M059J (cell line): ENCODE results near the gene FRK. TPM values are rescaled to one million over a fixed set of nuclear protein-coding genes. Genes with fewer than 3 reads are reported as not detected.

Source experiments
- DNase-seq: peaks from one replicate; pipeline ENCODE4 v3.0.0-alpha.2; 2012; ENCODE audit warnings: low read depth
- total RNA-seq: library from RNA; depleted of rRNA; stranded (reverse); fragments of >200 nt; shearing (Covaris generic); gene quantifications from 2 replicates; pipeline ENCODE4 v1.2.3, GENCODE V29; 2014

The FRK gene
- total RNA-seq, 1 experiment from 2014 or later: 2.2 TPM

DNA sequence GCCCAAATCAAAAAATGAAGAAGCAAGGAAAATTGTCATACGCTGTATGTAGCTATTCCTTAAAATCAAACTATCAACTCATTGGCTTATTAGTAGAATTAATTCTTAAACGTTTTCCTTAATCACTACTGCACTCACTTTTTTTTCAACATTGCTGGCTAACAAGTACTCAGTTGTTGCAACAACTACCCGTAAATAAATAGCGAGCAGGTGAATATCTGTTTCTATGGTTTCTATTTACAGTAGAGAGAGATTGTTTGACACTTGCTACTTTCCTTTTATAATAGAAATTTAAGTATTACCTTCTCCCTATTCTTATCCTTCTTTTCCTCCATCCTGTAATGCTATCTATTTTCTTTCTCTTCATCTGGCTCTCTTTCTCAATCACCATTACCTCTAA lies 25.1 kb downstream of the FRK start:
- DNase-seq: no peak

DNA sequence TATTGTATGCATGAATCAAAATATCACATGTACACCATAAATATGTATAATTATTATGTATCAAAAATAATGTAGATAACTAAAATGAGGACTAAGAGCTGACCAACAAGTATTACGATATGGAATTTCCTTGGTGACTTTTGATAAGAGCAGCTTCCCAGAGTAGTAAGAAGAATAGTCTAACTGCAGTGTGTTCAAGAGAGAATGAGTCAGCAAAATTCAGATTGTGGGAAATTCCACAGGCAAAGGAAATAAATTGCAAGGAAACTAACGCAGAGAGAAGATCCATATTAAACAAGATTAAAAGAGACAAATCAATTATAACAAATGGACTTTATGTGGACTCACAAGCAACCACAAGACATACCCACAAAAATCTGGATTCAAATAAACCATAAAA lies 26.4 kb downstream of the FRK start:
- DNase-seq: peak; percentile 54

DNA sequence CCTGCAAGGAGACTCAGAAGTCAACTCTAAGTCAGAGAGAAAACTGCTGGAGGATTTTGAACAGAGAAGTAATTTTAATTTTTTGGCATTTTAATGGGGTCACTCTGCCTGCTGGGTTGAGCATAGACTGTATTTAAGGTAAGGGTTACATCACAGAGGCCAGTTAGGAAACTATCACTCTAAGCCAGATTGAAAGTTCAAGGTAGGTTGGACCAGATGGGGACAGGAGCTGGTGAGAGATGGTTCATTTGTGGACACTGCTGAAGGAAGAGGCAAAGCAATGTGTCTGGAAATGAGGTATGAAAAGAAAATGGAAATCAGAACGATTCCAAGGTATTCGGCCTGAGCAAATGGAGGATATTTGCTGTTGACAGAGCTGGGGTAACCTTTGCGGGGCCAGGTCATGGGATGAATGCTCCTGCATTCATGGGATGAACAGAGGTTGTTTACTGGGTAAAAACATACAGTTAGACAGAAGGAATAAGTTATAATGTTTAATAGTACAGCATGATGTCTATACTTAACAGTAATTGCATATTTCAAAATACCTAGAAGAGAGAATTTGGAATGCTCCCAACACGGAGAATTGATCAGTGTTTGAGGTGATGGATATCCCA lies 26.9 kb downstream of the FRK start:
- no peak for DNase-seq

DNA sequence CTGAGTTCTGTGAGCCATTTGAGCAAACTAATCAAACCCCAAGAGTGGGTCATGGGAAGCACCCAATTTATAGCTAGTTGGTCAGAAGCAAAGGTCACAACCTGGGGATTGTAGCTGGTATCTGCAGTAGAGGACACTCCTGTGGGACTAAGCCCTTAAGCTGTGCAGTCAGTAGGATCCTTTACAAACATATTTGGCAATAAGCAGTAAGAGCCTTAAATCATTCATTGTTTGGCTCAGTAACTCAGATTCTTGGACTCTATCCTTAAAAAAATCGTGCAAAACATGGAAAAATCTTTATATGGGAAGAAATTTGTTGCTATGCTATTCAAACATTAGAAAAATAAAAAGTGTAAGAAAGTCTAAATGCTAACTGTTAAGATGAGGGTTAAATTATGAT lies 29.9 kb downstream of the FRK start:
- DNase-seq: no peak

DNA sequence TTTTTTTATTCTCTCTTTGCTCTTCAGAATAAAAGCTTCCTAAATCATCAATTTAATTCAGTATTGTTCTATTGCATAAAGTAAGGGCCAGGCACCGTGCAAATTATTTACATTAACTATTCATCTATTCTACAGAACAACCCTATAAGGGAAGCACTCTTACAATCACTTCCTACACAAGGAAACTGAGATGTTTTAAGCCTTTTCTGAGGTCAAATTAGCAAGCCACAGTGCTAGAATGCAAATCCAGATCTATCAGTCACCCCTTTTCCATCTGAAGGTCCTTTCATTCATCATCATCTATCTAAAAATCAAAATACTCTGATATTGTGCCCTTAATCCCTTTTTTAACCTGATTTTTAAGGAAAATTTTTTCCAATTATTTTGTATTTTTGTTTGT lies 31.2 kb downstream of the FRK start:
- no peak for DNase-seq

DNA sequence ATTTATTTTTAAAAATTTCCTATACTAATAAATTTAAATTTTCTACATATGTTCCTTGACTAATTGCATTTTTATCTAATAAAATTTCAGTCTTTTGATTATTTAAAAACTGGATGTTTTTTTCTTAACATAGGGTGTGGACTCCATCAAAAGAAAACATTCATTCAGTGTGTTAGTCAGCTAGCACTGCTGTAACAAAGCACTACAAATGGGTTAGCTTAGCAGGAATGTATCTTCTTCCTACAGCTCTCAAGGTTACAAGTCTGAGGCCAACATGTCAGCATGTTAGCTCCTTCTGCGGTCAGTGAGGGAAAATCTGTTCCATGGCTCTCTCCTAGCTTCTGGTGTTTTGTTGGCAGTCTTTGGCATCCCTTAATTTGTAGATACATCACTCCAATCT lies 32.5 kb downstream of the FRK start:
- DNase-seq: no peak

DNA sequence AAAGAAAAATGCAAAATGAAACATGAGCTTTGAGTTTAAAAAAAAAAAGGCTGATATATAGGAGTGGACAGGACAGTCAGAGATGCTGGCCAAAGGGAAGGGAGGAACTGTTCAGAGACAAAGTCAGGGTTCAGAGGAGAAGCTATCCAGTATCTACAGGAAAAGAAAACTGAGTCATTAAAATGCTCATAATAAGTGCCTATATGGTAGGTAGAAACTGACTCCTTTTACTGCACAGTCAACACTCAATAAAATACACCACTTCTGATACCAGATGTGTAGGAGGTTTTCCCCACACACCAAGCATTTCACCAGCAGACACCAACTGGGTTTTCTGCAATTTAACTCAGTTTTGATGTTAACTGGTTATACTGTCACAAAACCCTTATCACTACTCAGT lies 32.9 kb downstream of the FRK start:
- DNase-seq: no peak

DNA sequence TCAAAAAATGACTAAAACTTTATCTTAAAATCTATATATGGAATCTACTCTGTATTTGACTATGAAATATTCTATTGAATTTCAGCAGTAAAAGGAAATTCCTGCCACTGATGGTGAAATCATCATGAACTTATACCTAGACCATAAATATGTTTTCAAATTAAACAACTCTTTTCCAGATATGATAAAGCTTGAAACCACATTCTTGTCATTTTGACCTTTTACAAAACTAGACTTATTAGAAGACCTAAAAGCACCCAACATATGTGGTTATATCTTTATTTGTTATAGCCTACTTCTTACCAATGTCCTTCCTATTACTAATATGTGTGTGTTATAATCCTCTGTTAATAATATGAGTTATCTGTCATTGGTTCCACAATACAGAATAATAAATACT lies 35.3 kb downstream of the FRK start:
- DNase-seq: no peak

DNA sequence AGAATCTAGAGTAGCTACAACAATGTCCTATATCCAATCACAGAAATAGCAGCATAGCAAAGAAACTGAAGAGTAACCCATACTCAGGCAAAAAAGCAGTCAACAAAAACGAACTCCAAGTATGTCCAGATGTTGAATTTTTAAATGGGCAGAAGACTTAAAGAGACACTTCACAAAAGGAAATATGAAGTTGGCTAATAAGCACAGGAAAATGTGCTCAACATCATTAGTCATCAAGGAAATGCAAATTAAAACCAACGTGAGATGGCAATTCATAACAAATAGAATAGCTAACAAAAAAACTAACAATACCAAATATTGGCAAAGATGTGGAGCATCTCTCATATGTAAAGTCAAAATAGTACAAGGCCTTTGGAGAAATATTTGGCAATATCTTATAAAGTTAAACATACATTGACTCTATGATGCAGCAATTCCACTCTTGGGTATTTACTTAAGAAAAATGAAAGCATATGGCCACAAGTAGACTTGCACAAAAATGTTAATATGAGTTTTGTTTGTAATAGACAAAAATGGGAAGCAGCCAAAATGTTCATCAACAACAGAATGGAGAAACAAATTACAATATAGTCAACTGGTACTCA lies 37.7 kb downstream of the FRK start:
- DNase-seq: no peak

DNA sequence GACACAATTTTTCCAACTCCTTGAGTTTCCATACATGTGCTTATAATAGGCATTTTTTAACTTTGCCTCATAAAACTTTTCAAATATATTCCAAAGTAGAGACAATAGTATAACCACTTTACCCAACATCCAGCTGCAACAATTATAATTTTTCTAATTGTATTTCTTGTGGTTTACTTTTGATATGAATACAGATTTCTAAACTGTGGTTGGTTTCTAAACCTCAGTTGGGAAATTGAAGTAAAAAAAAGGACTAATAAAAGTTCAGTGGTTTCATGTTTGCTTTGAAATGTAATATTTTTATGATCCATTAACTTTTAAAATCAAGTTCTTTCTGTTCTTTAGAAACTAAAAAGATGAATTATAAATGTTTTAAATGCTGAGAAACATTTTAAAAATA lies 40.0 kb downstream of the FRK start:
- no peak for DNase-seq

DNA sequence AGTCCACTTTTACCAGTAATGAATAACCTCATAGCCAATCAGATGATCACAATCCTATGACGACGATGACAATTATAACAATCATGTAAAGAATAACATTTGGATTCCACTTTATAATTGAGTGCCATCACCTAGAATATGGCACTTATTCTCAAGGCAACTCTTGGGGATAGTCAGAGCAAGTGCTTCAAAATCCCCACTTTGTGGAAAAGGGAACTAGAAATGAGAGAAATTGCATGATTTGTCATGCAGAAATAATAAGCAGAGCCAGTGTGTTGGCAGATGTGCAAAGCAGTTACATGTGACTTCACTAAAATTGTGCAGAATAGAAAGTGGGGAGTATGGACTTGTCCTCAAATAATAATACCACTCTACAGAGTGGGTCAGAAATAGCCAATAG lies 41.3 kb downstream of the FRK start:
- no peak for DNase-seq

DNA sequence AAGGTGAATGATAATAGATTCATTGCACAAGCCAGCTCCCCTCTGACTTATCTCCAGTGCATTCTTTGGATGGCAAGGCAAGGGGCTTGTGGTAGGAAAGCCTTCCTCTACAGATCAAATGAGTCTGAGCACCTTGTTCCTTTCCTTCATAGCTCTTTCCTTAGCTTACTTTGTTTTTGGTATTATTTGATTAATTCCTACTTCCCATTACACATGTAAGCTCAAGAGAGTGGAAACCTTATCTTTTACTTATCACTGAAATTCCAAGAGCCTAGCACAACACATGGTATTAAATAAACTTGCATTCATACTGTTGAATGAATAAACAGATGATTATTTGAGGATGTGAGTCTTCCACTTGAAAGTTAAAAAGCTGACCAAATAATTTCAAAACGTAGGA lies 41.7 kb downstream of the FRK start:
- DNase-seq: no peak

DNA sequence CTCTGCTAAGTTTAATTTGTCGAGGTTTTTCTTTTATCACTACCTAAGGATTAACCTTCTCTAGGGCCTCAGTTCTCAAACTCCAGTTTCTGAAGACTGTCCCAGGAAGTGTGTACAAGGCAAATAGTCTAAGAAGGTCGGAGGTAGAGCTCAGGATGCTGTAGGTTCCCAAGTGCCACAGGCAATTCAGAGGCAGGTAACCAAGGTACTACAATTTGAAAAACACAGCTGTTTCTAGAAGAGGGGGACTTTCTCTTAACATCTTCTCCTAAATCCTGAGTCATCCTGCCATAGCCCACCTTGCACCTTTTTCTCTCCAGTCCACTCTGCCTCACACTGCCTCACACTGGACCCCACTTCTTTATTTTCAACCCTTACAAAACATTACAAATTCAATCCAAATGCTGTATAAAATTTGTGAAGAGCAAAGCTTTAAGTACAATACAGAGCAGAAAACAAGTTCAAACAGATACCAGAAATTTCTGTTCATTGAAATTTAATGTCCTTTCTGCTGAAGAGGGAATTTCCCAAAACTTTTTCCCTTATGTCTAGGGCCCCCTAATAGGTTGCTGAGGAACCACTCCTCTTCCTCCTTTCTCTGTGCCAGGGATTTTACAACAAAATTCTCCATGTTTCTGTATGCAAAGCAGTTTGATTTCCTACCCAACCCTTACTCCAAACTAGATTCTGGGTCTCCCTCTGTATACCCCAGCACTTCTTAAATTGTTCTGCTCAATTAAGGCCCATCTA lies 43.0 kb downstream of the FRK start:
- DNase-seq: no peak

DNA sequence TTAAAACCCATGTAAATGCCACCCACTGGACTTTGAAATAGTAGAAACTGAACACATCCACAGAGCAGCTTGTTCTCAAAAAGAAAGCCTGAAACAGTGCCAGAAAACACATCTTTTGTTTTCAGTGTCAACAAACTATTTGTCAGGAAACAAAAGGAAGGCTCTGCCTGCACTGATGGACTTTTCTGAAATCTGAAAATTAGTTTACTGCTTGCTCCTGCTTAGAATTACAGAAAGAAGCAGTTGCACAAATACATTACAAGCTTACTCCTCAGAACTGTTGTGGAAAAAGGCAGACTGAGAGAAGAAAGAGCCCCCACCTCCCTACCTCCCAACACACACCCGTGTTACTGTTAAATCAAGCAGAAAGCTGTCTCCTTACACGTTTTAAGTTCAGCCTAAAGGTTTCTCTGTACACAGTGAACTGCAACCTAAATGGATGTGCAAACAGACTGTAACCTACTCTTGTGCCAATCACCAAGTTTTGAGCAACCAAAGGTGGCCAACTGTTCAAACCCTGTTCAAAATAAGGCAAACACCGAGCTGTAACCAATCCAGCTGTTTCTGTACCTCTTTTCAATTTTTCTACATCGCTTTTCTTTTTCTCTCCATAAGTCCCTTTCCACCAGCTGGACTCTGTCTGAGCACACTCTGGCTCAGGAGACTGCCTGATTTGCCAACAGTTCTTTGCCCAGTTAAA lies 43.7 kb downstream of the FRK start:
- DNase-seq: peak; percentile 20

DNA sequence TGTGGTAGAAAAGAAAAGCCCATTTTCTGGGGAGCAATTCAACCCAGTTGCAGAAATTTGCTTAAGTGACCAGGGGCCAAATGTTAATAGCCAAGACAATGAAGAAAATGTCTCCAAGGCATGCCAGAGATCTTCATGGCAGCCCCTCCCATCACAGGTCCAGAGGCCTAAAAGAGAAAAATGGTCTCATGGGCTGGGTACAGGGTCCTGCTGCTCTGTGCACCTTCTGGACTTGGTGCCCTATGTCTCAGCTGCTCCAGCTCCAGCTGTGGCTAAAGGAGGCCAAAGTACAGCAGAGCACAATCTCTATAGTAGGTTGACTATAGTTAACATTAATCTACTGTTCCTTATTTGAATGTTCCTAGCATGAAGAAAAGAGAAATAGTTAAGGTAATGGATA lies 44.7 kb downstream of the FRK start:
- DNase-seq: no peak

DNA sequence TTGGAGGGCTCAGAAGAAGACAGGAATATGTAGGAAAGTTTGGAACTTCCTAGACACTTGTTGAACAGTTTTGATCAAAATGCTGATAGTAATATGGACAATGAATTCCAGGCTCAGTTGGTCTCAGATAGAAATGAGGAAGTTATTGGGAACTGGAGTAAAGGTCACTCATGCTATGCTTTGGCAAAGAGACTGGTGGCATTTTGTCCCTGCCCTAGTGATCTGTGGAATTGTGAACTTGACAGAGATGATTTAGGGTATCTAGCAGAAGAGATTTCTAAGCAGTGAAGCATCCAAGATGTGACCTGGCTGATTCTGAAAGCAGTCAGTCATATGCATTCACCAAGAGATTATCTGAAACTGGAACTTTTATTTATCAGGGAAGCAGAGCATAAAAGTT lies 45.1 kb downstream of the FRK start:
- DNase-seq: no peak

DNA sequence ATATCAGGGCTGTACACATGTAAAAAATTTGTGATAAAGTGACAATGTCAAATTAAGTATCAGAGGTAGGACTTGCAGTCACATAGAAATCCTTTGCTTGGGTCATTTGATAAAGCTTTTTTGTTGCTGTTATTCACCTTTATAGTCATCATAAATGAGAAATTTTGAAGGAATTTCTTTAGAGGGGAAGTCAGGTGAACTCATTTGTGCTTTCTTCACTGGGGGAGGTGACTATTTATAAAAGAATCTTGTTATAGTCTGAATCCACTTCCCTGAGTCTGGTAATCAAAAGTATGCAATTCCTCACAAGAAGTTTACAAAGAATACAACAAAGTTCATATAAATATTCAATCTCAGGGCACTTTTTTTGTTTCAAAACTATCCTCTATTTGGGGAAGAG lies 47.7 kb downstream of the FRK start:
- DNase-seq: peak; percentile 42

DNA sequence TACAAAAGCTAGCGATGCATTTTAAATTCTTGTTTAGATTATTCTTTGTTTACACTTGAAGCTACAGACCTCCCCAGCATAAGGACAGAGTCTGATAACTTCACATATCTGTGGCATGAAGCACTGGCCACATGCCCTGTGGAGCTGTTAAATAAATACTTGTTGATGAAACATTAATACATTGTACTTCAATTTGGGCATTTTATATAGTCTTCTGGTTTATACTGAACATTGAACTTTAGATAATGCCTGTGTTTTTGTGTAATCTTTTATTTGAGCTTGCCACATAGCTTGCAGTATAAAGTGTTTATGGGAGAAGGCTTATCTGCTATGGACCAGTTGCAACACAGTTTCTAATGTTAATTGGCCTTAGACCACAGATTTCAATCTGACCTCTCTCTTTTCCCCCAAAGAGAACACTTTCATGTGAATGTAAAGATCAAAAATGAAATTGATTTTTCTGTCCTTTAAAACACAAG lies 48.2 kb downstream of the FRK start:
- peak; percentile 68 for DNase-seq

DNA sequence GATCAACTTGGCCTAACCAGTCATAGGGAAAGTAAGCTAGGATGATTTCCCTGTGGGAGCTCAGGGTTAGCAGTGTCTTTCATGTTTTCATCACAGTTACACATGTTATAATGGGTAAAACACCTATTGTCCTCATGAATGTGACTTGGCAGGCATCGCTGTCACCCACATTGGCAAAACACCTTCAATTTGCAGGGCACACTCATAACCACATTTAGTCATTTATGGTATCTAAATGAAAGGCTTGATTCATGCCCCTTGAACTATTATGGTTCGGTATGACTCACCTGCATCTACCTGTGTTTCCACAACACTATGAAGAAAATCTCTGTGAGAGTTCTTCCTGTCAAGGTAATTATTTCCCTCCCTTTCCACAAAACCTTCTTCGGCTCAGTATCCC lies 49.2 kb downstream of the FRK start:
- peak; percentile 60 for DNase-seq

DNA sequence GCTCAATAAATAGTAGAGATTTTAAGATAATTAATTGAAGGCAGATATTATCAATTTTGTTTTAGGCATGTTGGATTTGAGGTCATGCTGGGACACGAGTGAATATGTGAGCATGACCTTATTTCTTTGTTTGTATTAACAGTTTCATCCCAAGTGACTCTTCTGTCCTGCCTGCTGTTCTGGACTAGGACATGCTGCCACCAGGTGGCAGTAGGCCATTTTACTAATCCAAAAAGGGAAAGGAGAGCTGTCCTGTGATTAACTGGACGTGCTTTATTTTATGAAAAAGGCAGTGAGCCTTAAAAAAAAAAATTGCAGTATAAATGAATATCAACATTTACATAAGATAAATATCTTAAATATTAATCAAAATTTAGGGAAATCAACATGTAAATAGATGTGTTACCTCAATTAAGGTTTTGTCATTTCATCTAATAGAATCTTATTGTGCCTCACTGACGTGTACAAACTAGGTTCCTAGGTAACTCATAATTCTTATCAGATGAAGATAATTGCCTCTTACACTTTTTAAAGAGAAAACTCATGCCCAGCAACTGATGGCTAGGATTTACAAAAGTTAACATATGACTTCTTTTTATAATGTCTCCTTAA lies 49.8 kb downstream of the FRK start:
- peak; percentile 69 for DNase-seq

DNA sequence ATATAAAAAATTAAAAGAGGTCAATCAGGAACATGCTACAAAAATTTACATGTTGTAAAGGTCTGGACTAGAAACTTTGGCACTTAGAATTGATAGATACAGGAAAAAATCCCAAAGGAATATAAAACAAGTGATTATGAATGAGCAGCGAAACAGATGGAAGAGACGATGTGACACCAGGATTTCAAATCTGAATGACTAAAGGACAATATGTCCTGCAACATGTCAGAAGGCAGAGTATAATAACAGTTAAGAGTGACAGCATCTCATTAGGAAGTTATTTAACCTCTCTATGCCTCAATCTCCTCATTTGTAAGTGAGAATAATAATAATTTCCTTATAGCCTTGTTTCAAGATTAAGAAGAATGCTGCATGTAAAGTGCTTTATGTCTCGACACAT lies 50.3 kb downstream of the FRK start:
- no peak for DNase-seq
